GM12878 (cell line): ENCODE measurements around the gene PACS1. TPM values are rescaled to one million over a fixed set of nuclear protein-coding genes. Genes with fewer than 3 reads are reported as not detected.

Experiments used
- BMI1 ChIP-seq: fragments of 450-650 bp; IDR thresholded peaks from 2 replicates; pipeline ENCODE4 v1.6.1; 2016; ENCODE audit warnings: mild to moderate bottlenecking, moderate library complexity, borderline replicate concordance
- MEF2A ChIP-seq: IDR thresholded peaks from 2 replicates; pipeline ENCODE4 v1.6.1; 2011; ENCODE audit warnings: low read depth, mild to moderate bottlenecking, low read length, moderate library complexity; ENCODE audit not compliant: insufficient read depth
- MXI1 ChIP-seq: fragments of 150-350 bp; IDR thresholded peaks from 2 replicates; pipeline ENCODE4 v1.6.1; 2011; ENCODE audit warnings: low read depth, mild to moderate bottlenecking, inconsistent platforms, low read length, improper control_type of control experiment
- NFYB ChIP-seq: IDR thresholded peaks from 2 replicates; pipeline ENCODE4 v1.6.1; 2011; ENCODE audit warnings: low read depth, mild to moderate bottlenecking, low read length, improper control_type of control experiment, moderate library complexity; ENCODE audit not compliant: insufficient read depth
- NKRF ChIP-seq: fragments of 450-650 bp; conservative IDR thresholded peaks from 2 replicates; pipeline ENCODE4 v1.6.1; 2017; ENCODE audit warnings: mild to moderate bottlenecking, moderate library complexity
- NRF1 ChIP-seq: conservative IDR thresholded peaks from 2 replicates; pipeline ENCODE4 v1.6.1; 2011; ENCODE audit warnings: mild to moderate bottlenecking, low read depth, low read length, improper control_type of control experiment
- SMAD1 ChIP-seq: fragments of 450-650 bp; IDR thresholded peaks from 2 replicates; pipeline ENCODE4 v1.6.1; 2018; ENCODE audit warnings: mild to moderate bottlenecking, low read depth; ENCODE audit not compliant: partially characterized antibody
- SUPT20H ChIP-seq: IDR thresholded peaks from 2 replicates; pipeline ENCODE4 v1.6.1; 2011; ENCODE audit warnings: low read depth, mild to moderate bottlenecking, low read length, moderate library complexity, borderline replicate concordance; ENCODE audit not compliant: control insufficient read depth
- TCF7 ChIP-seq: IDR thresholded peaks from 2 replicates; pipeline ENCODE4 v1.6.1; 2014; ENCODE audit warnings: antibody characterized with exemption, borderline replicate concordance
- ZNF592 ChIP-seq: fragments of 450-650 bp; IDR thresholded peaks from 2 replicates; pipeline ENCODE4 v1.6.1; 2017; ENCODE audit warnings: mild to moderate bottlenecking, moderate library complexity
- polyA plus RNA-seq, 11 experiments: library from polyadenylated mRNA; depleted of rRNA in 4 of 11; unstranded in 6 of 11; stranded (reverse) in 5 of 11; fragments of >200 nt; fragmentation: Nextera tagmentation in 4 of 11; fragmentation: Illumina TruSeq in 1 of 11; extraction: Ambion mirVana in 4 of 11; extraction: Trizol in 1 of 11; gene quantifications; 1 replicate in 1 of 11; 2 replicates in 10 of 11; pipeline versions ENCODE4 v1.2.1 to v1.2.3, GENCODE V29; 2011 to 2016; ENCODE audit warnings: inconsistent platforms in 2 of 11, missing spikeins in 2 of 11, low read depth in 1 of 11
- total RNA-seq, 4 experiments: library from RNA; depleted of rRNA in 3 of 4; stranded (reverse); fragments of >200 nt in 3 of 4; fragmentation: Illumina TruSeq in 1 of 4; extraction: Trizol in 1 of 4; gene quantifications; 2 replicates each; pipeline versions ENCODE4 v1.2.1 to v1.2.3, GENCODE V29; 2013 to 2021

Gene PACS1
- total and polyA plus RNA-seq, 10 of the 15 experiments (the other 5 are each of a cell fraction or from before 2014, with no cell fraction given): 1.1 to 74.3 (median 17.9) TPM

GRCh38 chr11:66062408-66062807 lies 7.7 kb upstream of the PACS1 start (continued):
- no peak for TF ChIP-seq ZNF592
- TF ChIP-seq SUPT20H: no peak
- TF ChIP-seq NRF1: no peak
- TF ChIP-seq NKRF: no peak
- no peak for TF ChIP-seq SMAD1
- no peak for TF ChIP-seq MEF2A
- no peak for TF ChIP-seq BMI1
- TF ChIP-seq MXI1: no peak
- no peak for TF ChIP-seq TCF7
- no peak for TF ChIP-seq NFYB
- TF ChIP-seq, all 136 proteins: peak for 0
